ENCODE measurements around the gene KCNK15. TPM values are rescaled to one million over a fixed set of nuclear protein-coding genes. Genes with fewer than 3 reads are reported as not detected.

The KCNK15 gene
- total and polyA plus RNA-seq, 10 of the 15 experiments (the other 5 are each of a cell fraction or from before 2014, with no cell fraction given) = not detected

DNA sequence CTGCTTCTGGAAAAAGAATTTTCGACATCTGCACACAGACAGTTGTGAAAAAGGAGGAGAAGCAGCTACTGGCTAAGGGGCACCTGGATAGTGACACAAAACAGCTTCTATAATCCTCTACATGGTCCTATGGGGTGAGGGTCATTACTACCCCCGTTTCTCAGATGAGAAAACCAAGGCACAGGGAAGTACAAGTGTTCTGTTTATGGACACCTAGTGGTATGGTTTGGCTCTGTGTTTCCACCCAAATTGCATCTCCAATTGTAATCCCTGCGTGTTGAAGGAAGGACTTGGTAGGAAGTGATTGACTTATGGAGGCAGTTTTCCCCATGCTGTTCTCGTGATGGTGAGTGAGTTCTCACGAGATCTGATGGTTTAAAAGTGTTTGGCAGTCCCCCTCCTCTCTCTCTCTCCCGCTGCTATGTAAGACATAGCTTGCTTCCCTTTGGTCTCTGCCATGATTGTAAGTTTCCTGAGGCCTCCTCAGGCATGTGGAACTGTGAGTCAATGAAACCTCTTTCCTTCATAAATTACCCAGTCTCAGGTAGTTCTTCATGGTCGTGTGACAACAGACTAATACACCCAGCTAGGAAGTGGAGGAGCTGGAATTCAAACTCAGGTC lies 2.5 kb upstream of the KCNK15 start (continued):
- no peak for TF ChIP-seq GABPA (IDR thresholded peaks at IDR 0.05; ENCODE audit: low read depth)
- TF ChIP-seq, protein P1, sequence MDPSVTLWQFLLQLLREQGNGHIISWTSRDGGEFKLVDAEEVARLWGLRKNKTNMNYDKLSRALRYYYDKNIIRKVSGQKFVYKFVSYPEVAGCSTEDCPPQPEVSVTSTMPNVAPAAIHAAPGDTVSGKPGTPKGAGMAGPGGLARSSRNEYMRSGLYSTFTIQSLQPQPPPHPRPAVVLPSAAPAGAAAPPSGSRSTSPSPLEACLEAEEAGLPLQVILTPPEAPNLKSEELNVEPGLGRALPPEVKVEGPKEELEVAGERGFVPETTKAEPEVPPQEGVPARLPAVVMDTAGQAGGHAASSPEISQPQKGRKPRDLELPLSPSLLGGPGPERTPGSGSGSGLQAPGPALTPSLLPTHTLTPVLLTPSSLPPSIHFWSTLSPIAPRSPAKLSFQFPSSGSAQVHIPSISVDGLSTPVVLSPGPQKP (IDR thresholded peaks at IDR 0.05; ENCODE audit: low read depth, low read length) = no peak
- TF ChIP-seq ZBED1 (IDR thresholded peaks at IDR 0.05; ENCODE audit: borderline replicate concordance) = no peak
- no peak for TF ChIP-seq FOS (IDR thresholded peaks at IDR 0.05; ENCODE audit: borderline replicate concordance, extremely low read depth, insufficient read length)

DNA sequence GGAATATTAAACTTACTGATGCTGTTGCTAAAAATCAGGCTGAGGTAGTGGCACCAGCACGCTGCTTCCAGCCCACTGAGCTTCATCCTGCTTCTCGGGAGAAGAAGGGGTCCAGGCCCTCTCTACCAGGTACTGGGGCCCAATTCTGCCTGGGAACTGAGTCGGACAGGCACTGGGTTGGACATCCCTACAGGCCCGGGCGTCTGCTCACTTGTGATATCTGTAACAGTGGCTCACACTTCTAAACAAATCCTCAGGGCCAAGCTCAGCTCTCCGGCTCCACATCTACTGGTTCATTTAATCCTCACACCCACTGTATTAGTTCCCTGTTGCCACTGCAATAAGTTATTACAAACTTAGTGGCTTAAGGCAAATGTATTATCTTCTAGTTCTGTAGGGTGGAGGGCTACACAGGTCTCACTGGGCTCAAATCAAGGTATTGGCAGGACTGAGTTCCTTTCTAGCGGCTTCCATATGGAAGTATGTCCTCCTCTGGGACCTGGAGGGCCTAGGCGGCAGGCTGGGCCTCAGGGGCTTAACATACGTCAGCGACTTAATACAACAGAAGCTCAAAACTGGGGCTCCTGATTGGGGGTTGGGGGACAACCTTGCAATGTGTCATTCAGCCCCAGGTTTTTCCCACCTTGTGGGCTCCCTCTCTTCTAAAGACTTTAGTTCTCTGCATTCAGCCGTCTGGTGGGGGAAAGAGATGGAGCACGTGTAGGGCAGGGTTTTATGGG lies 1.6 kb upstream of the KCNK15 start:
- no peaks in the 10 kb centered on the region; the same call in 1 of the 2 replicates for H4K20me1 ChIP-seq (ENCODE audit: control insufficient read depth, insufficient read depth)
- H3K9me3 ChIP-seq (replicated peaks; ENCODE audit: control insufficient read depth, insufficient read depth, low read length) = no peaks in the 10 kb centered on the region
- intact Hi-C loops (cut with micrococcal nuclease; ENCODE audit: unreplicated experiment) (no loop called here), in situ Hi-C loops (cut with MboI) (loop anchor here (10.0 kb wide), 1 partner anchor 121 kb away; no protein-coding TSS in a partner anchor)
- no peaks in the 10 kb centered on the region for H3K36me3 ChIP-seq (ENCODE audit: control insufficient read depth in 2 of 2, insufficient read depth in 2 of 2, low read length in 1 of 2)
- 57% methylated on average over 12 of the region's 12 CpGs for WGBS (ENCODE audit: insufficient coverage, insufficient replicate concordance, low lambda C conversion rate, missing lambda C conversion rate)
- ChIA-PET CTCF (interaction anchor here (0.7 kb wide), 1 partner anchor 59 kb away, joined by 4 read pairs; no protein-coding TSS in a partner anchor), POLR2A (no interaction called here), SMC1A (ENCODE audit: uncharacterized antibody, unreplicated experiment) (no interaction called here), RAD21 (ENCODE audit: unreplicated experiment) (no interaction called here)
- no peak overlapping the region for H3K4me3 ChIP-seq
- H2AFZ ChIP-seq (ENCODE audit: control insufficient read depth, low read depth, low read length) = no peak overlapping the region
- H3K9ac ChIP-seq (ENCODE audit: control insufficient read depth, insufficient read depth, low read length) = no peak overlapping the region
- no peak overlapping the region for H3K4me2 ChIP-seq (ENCODE audit: control insufficient read depth, insufficient read depth)
- H3K27ac ChIP-seq (ENCODE audit: control insufficient read depth, insufficient read depth) = no peak overlapping the region
- ATAC-seq = no peak
- H3K4me1 ChIP-seq (ENCODE audit: control insufficient read depth, insufficient read depth, low read length) = no peaks in the 10 kb centered on the region
- DNase-seq (ENCODE audit: low read depth, low spot score) = no peak
- no peak for FAIRE-seq
- no TSS peak for BruUV-seq (replicated peaks)
- peaks cover 3 to 16% of the 10 kb centered on the region in 2 experiments; a peak in 3 of 4 replicates for H3K27me3 ChIP-seq (replicated peaks in 1 of 2; ENCODE audit: control insufficient read depth in 2 of 2, insufficient read depth in 2 of 2, low read length in 1 of 2)
- no peaks in the 10 kb centered on the region for H3K79me2 ChIP-seq (ENCODE audit: control insufficient read depth, insufficient read depth, low read length)
- TF ChIP-seq HCFC1 (IDR thresholded peaks at IDR 0.05; ENCODE audit: low read length) = no peak
- no peak for TF ChIP-seq ZBED1 (IDR thresholded peaks at IDR 0.05; ENCODE audit: borderline replicate concordance)
- TF ChIP-seq, protein P2, sequence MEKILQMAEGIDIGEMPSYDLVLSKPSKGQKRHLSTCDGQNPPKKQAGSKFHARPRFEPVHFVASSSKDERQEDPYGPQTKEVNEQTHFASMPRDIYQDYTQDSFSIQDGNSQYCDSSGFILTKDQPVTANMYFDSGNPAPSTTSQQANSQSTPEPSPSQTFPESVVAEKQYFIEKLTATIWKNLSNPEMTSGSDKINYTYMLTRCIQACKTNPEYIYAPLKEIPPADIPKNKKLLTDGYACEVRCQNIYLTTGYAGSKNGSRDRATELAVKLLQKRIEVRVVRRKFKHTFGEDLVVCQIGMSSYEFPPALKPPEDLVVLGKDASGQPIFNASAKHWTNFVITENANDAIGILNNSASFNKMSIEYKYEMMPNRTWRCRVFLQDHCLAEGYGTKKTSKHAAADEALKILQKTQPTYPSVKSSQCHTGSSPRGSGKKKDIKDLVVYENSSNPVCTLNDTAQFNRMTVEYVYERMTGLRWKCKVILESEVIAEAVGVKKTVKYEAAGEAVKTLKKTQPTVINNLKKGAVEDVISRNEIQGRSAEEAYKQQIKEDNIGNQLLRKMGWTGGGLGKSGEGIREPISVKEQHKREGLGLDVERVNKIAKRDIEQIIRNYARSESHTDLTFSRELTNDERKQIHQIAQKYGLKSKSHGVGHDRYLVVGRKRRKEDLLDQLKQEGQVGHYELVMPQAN (conservative IDR thresholded peaks at IDR 0.05) = no peak
- TF ChIP-seq, protein P3, sequence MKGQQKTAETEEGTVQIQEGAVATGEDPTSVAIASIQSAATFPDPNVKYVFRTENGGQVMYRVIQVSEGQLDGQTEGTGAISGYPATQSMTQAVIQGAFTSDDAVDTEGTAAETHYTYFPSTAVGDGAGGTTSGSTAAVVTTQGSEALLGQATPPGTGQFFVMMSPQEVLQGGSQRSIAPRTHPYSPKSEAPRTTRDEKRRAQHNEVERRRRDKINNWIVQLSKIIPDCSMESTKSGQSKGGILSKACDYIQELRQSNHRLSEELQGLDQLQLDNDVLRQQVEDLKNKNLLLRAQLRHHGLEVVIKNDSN (IDR thresholded peaks at IDR 0.05; ENCODE audit: borderline replicate concordance, extremely low read length, insufficient read depth, low read depth, low read length) = no peak
- no peak for TF ChIP-seq NFIC (IDR thresholded peaks at IDR 0.05; ENCODE audit: low read depth, low read length)
- no peak for TF ChIP-seq ZNF274 (IDR thresholded peaks at IDR 0.05; ENCODE audit: insufficient read depth, insufficient read length)
- no peak for TF ChIP-seq NFXL1 (IDR thresholded peaks at IDR 0.05; ENCODE audit: borderline replicate concordance)
- no peak for TF ChIP-seq SIX5 (IDR thresholded peaks at IDR 0.05; ENCODE audit: low read depth, low read length, severe bottlenecking)
- no peak for TF ChIP-seq NFYA (IDR thresholded peaks at IDR 0.05; ENCODE audit: borderline replicate concordance, low read depth, low read length)
- no peak for TF ChIP-seq MYB (IDR thresholded peaks at IDR 0.05; ENCODE audit: borderline replicate concordance, low read depth, low read length)
- TF ChIP-seq RFX5 (IDR thresholded peaks at IDR 0.05; ENCODE audit: low read depth, low read length) = no peak
